Pancreas (tissue), 10 donors: ENCODE measurements around the gene CXXC5. TPM values are rescaled to one million over a fixed set of nuclear protein-coding genes. Genes with fewer than 3 reads are reported as not detected.

Source experiments
- ATAC-seq, 4 donors: fragments of 200-7000 bp; cut with Tn5 transposase; one replicate each; pipeline versions ENCODE4 v1.8.0 to v1.9.1; 2020; ENCODE audit warnings: mild to moderate bottlenecking in 4 of 4, moderate library complexity in 4 of 4
- DNase-seq, 6 donors: peaks; one replicate each; pipeline ENCODE4 v3.0.0-alpha.2; 2020
- FAIRE-seq: peaks from 2 replicates; lab custom pipeline; 2012; peaks lifted over from hg19 to GRCh38; lab: Jason Lieb, UNC
- H3K27ac ChIP-seq, 4 donors: fragments of 200-600 bp; sonication (generic); 1 replicate in 3 of 4; 2 replicates in 1 of 4; pipeline versions ENCODE4 v1.5.0 to v1.8.0; 2020
- H3K27me3 ChIP-seq, 4 donors: fragments of 200-600 bp; one replicate each; pipeline ENCODE4 v1.8.0; 2021
- H3K36me3 ChIP-seq, 3 donors: fragments of 200-600 bp; sonication (generic) in 1 of 3; one replicate each; pipeline versions ENCODE4 v1.5.0 to v1.8.0; 2020 to 2021
- H3K4me1 ChIP-seq, 3 donors: fragments of 200-600 bp; one replicate each; pipeline ENCODE4 v1.8.0; 2021
- H3K4me3 ChIP-seq, 4 donors: fragments of 200-600 bp; sonication (generic) in 2 of 4; one replicate each; pipeline versions ENCODE4 v1.5.0 to v1.8.0; 2020 to 2021
- H3K9me3 ChIP-seq, 4 donors: fragments of 200-600 bp; one replicate each; pipeline ENCODE4 v1.8.0; 2021
- CTCF ChIP-seq, 4 donors: fragments of 200-600 bp; sonication (generic) in 3 of 4; IDR thresholded peaks; one replicate each; pipeline versions ENCODE4 v1.5.0 to v1.8.0; 2021; ENCODE audit warnings: antibody characterized with exemption in 4 of 4
- WGBS, 2 donors: extraction: QIAGEN DNeasy Blood & Tissue Kit; methylation state at CpG; one replicate each; pipeline ENCODE4 v1.1.7; 2013; 5-methylcytosine and 5-hydroxymethylcytosine counted together
- intact Hi-C, 3 donors: fragments of 100-400 bp; cut with DNase I; formaldehyde crosslinking; loops; one replicate each; pipeline versions ENCODE4 v1.11.1 to v1.14.2; 2022
- polyA plus RNA-seq, 2 donors: library from polyadenylated mRNA; stranded (reverse); fragments of 200-250 nt; gene quantifications; one replicate each; pipeline ENCODE4 v1.2.3, GENCODE V29; 2013
- total RNA-seq, 6 donors: library from RNA; stranded (reverse); fragmentation: NEBNext Ultra II Directional in 4 of 6; extraction: Animal tissue kit (Norgen Biotek cat#: 25700) in 4 of 6; gene quantifications; one replicate each; pipeline versions ENCODE4 v1.2.1 to v1.2.4, GENCODE V29; 2021 to 2023
- donor health status: healthy with polysubstance abuse.
- donor health status: DM: no; HTN: no; CAD: no; lungs with moderate emphysema.
- donor health status: DM: no; HTN: no; CAD: no.
- donor health status: control.
- donor health status: control.
- donor health status: Bipolar disorder and iron deficiency.
- donor health status: DM: yes; HTN: yes; CAD: no.
- donor health status: DM: no; HTN: no; CAD: no.
- donor health status: DM: no; HTN: no; CAD: no.
- donor health status: DM: yes; HTN: yes; CAD: no.

CXXC5 gene
- total and polyA plus RNA-seq, 8 donors, result 33.0 to 70.5 (median 44.1) TPM

- Histone ChIP-seq H3K4me1 (peaks cover 31 to 46% (median 37%) of the 10 kb centered on the region in 3 donors), H3K4me3 (no peak overlapping the region), H3K9me3 (no peaks in the 10 kb centered on the region), H3K27ac (no peak overlapping the region), H3K27me3 (no peaks in the 10 kb centered on the region), H3K36me3 (peaks cover 0 to 47% (median 24%) of the 10 kb centered on the region in 3 donors)
- TF ChIP-seq CTCF (IDR thresholded peaks at IDR 0.05), result no peak
- 80 to 84% methylated on average over 29 of the region's 29 CpGs for WGBS, 2 donors
- peak in 1 of 6 donors; percentile 54 for DNase-seq
- intact Hi-C loops, result loop anchor here in 1 of 3 donors (10.0 kb wide), 1 partner anchor 47 kb away; no protein-coding TSS in a partner anchor
- ATAC-seq, result no peak
- FAIRE-seq, result no peak
These were observed 34.1 kb downstream of the CXXC5 start for GRCh38 chr5:139682016-139682975.

GRCh38 chr5:139683295-139684271 is 35.4 kb downstream of the CXXC5 start:
- H3K4me1 ChIP-seq, result peaks cover 35 to 46% (median 38%) of the 10 kb centered on the region in 3 donors
- FAIRE-seq, result no peak
- H3K27me3 ChIP-seq, result no peaks in the 10 kb centered on the region
- no peaks in the 10 kb centered on the region for H3K9me3 ChIP-seq
- peak overlapping the region in 2 of 4 donors; percentile 71 to 73 for H3K27ac ChIP-seq
- peaks cover 0 to 47% (median 24%) of the 10 kb centered on the region in 3 donors for H3K36me3 ChIP-seq
- H3K4me3 ChIP-seq, result no peak overlapping the region
- 66 to 67% methylated on average over 20 of the region's 20 CpGs for WGBS, 2 donors
- TF ChIP-seq CTCF (IDR thresholded peaks at IDR 0.05), result no peak
- intact Hi-C loops, result loop anchor here in 1 of 3 donors (10.0 kb wide), 1 partner anchor 49 kb away; no protein-coding TSS in a partner anchor
- ATAC-seq, result no peak
- no peak for DNase-seq

- peaks cover 0 to 47% (median 24%) of the 10 kb centered on the region in 3 donors for H3K36me3 ChIP-seq
- intact Hi-C loops, result loop anchor here in 1 of 3 donors (10.0 kb wide), 1 partner anchor 50 kb away; no protein-coding TSS in a partner anchor
These were observed 36.3 kb downstream of the CXXC5 start for GRCh38 chr5:139684350-139684880.

More at GRCh38 chr5:139684350-139684880, 36.3 kb downstream of the CXXC5 start:
- H3K27ac ChIP-seq, result peak overlapping the region; percentile 30 to 73 (median 66)
- 54 to 72% methylated on average over 7 of the region's 7 CpGs for WGBS, 2 donors
- H3K4me1 ChIP-seq, result peaks cover 43 to 54% (median 46%) of the 10 kb centered on the region in 3 donors
- no peak for TF ChIP-seq CTCF (IDR thresholded peaks at IDR 0.05)
- FAIRE-seq, result no peak
- H3K27me3 ChIP-seq, result no peaks in the 10 kb centered on the region
- no peak overlapping the region for H3K4me3 ChIP-seq
- H3K9me3 ChIP-seq, result no peaks in the 10 kb centered on the region
- ATAC-seq, result no peak
- DNase-seq, result peak in 2 of 6 donors; percentile 23 to 57
